Measurements from ENCODE around the gene TCP10L. TPM values are rescaled to one million over a fixed set of nuclear protein-coding genes. Genes with fewer than 3 reads are reported as not detected.

The TCP10L gene
- total and polyA plus RNA-seq, 3 donors from 2014 or later, result 81.3 to 350 (median 107) TPM

GRCh38 chr21:32567626-32568025 is 17.7 kb downstream of the TCP10L start:
- Histone ChIP-seq H3K27ac (no peak overlapping the region), H3K4me3 (no peak overlapping the region), H3K36me3 (ENCODE audit: low read depth, missing control alignments) (no peaks in the 10 kb centered on the region), H3K27me3 (no peaks in the 10 kb centered on the region), H3K9me3 (no peaks in the 10 kb centered on the region), H3K4me1 (peaks cover 6% of the 10 kb centered on the region)
- no peak for DNase-seq
- no peak for TF ChIP-seq CTCF (IDR thresholded peaks at IDR 0.05)
- TF ChIP-seq POLR2A (IDR thresholded peaks at IDR 0.05), result no peak
- intact Hi-C loops (cut with DNase I; ENCODE audit: low total_unique reads), result loop anchor here (10.0 kb wide), 1 partner anchor 163 kb away; no protein-coding TSS in a partner anchor
- 88 to 97% methylated on average over 6 to 8 of the region's 8 CpGs for WGBS, 2 donors

- Histone ChIP-seq H3K36me3 (ENCODE audit: low read depth, missing control alignments) (no peaks in the 10 kb centered on the region), H3K4me1 (peaks cover 6% of the 10 kb centered on the region), H3K27me3 (no peaks in the 10 kb centered on the region), H3K4me3 (no peak overlapping the region), H3K9me3 (no peaks in the 10 kb centered on the region), H3K27ac (no peak overlapping the region)
- no peak for DNase-seq
- intact Hi-C loops (cut with DNase I; ENCODE audit: low total_unique reads), result loop anchor here (10.0 kb wide), 1 partner anchor 162 kb away; no protein-coding TSS in a partner anchor
- 86 to 90% methylated on average over 5 of the region's 5 CpGs for WGBS, 2 donors
- TF ChIP-seq CTCF (IDR thresholded peaks at IDR 0.05), result no peak
- no peak for TF ChIP-seq POLR2A (IDR thresholded peaks at IDR 0.05)
Measured at GRCh38 chr21:32566741-32567389, 18.5 kb downstream of the TCP10L start.

- intact Hi-C loops (cut with DNase I; ENCODE audit: low total_unique reads), result loop anchor here (10.0 kb wide), 1 partner anchor 161 kb away; no protein-coding TSS in a partner anchor
- Histone ChIP-seq H3K27me3 (no peaks in the 10 kb centered on the region), H3K36me3 (ENCODE audit: low read depth, missing control alignments) (no peaks in the 10 kb centered on the region), H3K27ac (no peak overlapping the region), H3K4me1 (peaks cover 6% of the 10 kb centered on the region), H3K4me3 (no peak overlapping the region), H3K9me3 (no peaks in the 10 kb centered on the region)
- DNase-seq, result no peak
- 88 to 92% methylated on average over 2 of the region's 2 CpGs for WGBS, 2 donors
- TF ChIP-seq CTCF (IDR thresholded peaks at IDR 0.05), result no peak
- TF ChIP-seq POLR2A (IDR thresholded peaks at IDR 0.05), result no peak
Measured at GRCh38 chr21:32565856-32566465, 19.4 kb downstream of the TCP10L start.

GRCh38 chr21:32562915-32563314 is 22.4 kb downstream of the TCP10L start:
- H3K9me3 ChIP-seq, result no peaks in the 10 kb centered on the region
- intact Hi-C loops (cut with DNase I; ENCODE audit: low total_unique reads), result loop anchor here (10.0 kb wide), 1 partner anchor 158 kb away; no protein-coding TSS in a partner anchor
- no peaks in the 10 kb centered on the region for H3K36me3 ChIP-seq (ENCODE audit: low read depth, missing control alignments)
- no peak overlapping the region for H3K27ac ChIP-seq
- no peak for DNase-seq
- no peaks in the 10 kb centered on the region for H3K4me1 ChIP-seq
- 90 to 92% methylated on average over 2 of the region's 2 CpGs for WGBS, 2 donors
- TF ChIP-seq POLR2A (IDR thresholded peaks at IDR 0.05) (no peak), CTCF (IDR thresholded peaks at IDR 0.05) (no peak)
- no peak overlapping the region for H3K4me3 ChIP-seq
- no peaks in the 10 kb centered on the region for H3K27me3 ChIP-seq
